ENCODE measurements around the gene ADM2.
"Not testable (repeated sequence)": the region's sequence is repeated elsewhere in the genome, so short reads cannot be mapped to it uniquely, and the experiment has no call there.

ADM2 gene

DNA sequence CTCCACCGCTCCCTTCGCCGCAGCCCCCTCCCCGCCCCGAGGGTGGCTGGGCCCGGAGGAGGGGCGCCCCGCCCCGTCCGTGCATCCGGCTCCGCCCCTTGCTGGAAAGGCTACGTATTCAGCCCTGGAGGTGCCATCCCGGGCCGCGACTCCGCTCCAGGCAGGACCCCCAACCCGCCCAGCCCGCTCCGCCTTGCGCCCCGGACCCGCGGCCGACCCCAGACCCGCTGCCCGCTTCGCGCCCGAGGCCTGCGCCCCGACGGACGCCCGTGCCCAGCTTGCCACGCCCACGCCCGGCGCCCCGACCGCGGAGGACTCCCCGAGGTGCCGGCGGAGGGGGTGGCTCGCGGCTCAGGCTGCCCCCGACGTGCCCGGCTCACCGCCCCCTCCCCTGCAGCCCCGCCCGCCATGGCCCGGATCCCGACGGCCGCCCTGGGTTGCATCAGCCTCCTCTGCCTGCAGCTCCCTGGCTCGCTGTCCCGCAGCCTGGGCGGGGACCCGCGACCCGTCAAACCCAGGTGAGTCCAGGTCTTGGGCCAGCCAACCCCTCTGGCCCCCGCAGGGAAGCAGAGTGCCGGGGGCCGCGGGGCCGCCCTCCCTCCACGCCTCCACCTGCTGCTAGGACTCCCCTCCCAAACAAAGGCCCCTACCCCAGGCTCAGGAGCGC is at the start of gene ADM2:
ADM2 (plus strand) TSS at position 104 of the 667 bp plus-strand sequence; CDS start at position 409, 305 bp downstream.
- DNase-seq, result no peak

- DNase-seq, result no peak
These were observed 49.0 kb upstream of the ADM2 start for GRCh38 chr22:50432131-50432876.

DNA sequence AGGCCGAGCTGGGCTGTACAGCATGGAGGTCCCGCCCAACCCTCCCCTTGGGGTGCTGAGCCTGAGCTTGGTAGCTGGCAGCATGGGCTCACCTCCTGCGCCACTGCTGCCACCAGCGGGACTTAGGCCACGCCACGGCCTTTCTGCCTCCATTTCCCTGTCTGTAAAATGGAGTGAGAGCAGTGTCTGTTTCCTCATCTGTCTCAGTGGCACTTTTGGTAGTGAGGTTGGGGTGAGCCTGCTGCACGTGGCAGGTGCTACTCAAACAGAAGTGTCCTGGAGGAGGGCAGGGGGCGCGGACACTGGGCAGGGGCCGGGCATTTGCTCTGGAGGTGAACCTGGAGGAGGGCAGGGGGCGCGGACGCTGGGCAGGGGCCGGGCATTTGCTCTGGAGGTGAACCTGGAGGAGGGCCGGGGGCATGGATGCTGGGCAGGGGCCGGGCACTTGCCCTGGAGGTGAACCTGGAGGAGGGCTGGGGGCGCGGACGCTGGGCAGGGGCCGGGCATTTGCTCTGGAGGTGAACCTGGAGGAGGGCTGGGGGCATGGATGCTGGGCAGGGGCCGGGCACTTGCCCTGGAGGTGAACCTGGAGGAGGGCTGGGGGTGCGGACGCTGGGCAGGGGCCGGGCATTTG is 48.3 kb upstream of the ADM2 start:
- not testable (repeated sequence) for DNase-seq

GRCh38 chr22:50434849-50435248 is 46.5 kb upstream of the ADM2 start:
- no peak for DNase-seq

DNA sequence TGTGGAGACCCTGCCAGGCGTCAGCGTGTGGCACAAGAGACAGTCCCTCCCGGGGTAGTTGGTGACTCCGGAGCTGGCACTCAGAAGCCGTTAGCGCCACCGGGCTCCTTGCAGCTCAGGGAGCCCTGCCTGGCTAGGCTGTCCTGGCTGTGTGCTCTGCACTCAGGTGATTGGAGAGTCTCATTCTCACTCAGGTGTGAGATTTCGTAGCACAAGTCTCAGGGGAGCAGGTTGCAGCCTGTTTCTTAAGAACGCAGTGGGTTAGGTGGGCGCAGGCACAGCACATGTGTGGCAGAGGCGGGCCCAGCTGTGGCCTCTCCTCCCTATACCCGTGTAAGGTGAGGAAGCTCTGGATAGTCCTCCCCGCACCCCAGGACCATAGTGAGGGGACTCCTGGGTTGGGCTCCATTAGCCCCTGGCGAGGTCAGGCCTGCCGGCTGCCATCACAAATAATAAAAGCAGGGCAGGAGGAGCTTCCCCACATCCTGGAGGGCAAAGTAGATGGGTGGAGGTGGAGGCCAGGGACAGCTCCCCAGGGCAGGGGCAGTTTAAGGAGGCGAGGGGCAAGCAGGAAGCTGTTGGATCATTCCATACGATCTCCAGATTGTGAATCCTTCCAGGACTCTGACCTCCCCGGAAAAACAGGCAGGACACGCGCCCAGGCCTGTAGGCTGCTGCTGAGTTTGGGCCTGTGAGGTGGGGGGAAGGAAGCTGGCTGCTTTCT is 45.9 kb upstream of the ADM2 start:
- no peak for DNase-seq

DNA sequence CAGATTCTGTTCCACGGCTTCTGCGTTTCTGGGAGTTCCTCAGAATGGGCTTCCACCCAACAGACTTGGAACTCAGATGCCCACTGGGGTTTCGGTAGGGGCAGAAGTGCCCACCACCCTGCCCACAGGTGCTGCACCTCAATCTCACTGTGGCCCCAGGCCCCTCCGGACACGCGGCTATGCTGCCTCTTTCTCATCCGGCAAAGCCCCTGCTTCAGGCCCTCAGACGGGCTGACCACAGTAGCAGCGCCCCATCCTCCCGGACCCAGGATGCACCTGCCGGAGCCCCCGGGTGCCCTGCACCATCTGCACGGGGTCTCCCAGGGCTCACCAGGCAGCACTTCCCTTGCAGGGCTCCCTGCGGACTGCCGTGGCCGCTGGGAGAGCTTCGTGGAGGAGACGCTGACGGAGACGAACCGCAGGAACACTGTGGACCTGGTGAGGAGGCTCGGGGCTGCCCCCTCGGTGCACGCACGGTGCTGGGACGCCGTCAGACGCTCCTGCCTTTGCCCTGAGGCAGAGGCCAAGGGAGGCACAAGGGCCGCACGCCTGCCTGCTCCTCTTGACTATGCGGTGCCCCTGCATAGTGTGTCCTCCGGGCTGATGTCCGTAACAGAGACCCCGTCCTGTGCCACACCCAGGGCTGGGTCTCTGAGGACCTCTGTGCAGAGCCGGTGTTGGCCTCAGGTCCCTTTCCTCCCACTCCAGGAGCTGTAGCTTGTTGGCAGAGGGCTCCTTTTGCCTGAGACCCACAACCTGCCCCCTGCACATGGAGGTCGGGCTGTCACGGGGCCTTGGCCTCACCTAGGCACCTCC is 45.1 kb upstream of the ADM2 start:
- no peak for DNase-seq

DNA sequence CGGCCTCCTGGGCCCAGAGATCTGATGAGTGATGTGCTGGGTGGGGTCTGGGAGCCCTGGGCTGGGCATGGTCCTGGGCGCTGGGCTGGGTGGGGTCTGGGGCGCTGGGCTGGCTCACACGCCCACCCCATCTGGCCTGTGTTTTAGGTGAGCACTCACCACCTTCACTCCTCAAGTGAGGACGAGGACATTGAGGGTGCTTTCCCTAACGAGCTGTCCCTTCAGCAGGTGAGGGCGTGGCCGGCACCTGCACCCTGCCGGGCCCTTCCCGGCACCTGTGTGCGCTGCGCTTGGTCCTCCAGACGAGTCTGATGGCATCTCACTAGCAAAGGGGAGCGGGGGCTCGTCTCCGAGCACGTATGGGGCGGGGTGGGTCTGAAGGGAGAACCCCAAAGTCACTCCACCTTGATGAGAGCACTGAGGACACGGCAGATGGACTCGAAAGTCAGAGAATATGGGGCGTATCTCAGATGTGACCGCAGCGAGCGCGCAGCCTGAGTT is 44.5 kb upstream of the ADM2 start:
- no peak for DNase-seq

- DNase-seq, result no peak
These were observed 43.6 kb upstream of the ADM2 start for GRCh38 chr22:50437511-50438304.

GRCh38 chr22:50438305-50439275 is 42.8 kb upstream of the ADM2 start:
- DNase-seq, result no peak

- no peak for DNase-seq
These were observed 42.0 kb upstream of the ADM2 start for GRCh38 chr22:50439314-50439870.

GRCh38 chr22:50439871-50440331 is 41.4 kb upstream of the ADM2 start:
- no peak for DNase-seq

DNA sequence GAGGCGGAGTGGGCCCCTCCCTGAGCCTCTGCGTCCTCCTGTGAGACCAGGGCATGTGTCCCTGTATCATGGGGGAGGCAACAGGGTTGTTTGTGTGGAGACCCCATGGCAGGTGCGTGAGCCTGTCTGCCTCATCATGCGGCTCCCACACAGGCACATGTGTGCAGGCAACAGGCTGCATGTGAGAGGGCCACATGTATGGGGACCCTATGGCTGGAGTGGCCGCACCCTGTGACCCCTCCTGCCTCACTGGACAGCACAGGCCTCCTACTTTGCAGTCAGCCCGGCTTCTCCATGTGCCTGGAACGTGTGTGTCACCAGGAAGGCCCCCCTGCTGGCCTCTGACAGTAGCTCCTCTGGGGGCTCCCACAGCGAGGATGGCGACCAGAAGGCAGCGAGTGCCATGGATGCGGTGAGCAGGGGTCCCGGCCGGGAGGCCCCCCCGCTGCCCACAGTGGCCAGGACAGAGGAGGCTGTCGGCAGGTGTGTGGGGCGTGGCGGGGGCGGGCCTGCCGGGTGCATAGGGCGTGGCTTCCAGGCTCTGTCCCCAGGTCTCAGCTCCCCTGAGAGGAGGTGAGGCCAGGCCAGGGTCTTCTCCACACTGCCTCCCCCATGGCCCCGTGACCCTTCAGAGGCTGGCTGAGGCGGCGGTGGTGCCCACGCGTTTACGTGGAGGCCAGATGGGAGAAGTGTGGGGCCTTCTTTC is 40.6 kb upstream of the ADM2 start:
- DNase-seq, result no peak

- DNase-seq, result no peak
These were observed 39.8 kb upstream of the ADM2 start for GRCh38 chr22:50441428-50441993.

GRCh38 chr22:50443197-50443596 is 38.1 kb upstream of the ADM2 start:
- no peak for DNase-seq

GRCh38 chr22:50443801-50444625 is 37.3 kb upstream of the ADM2 start:
- DNase-seq, result no peak

- DNase-seq, result no peak
These were observed 36.7 kb upstream of the ADM2 start for GRCh38 chr22:50444663-50445062.

- DNase-seq, result no peak
These were observed 36.1 kb upstream of the ADM2 start for GRCh38 chr22:50445071-50445879.
